RWPE1 (cell line): ENCODE measurements around the gene ALPL.

ENCODE experiments used
- CTCF ChIA-PET: fragments of 350-600 bp; sonication (Branson Sonifier 250); formaldehyde crosslinking; extraction: SDS; loops from one replicate; lab custom pipeline; 2021; lab: Yijun Ruan, JAX
- POLR2A ChIA-PET: fragments of 400-600 bp; formaldehyde crosslinking; extraction: SDS; loops from one replicate; lab custom pipeline; 2020; ENCODE audit warnings: antibody characterized with exemption; ENCODE audit not compliant: low non-redundant PET; lab: Yijun Ruan, JAX
- DNase-seq: peaks from one replicate; pipeline ENCODE4 v3.0.0; 2012; ENCODE audit warnings: low spot score
- H3K27ac ChIP-seq: fragments of 450-650 bp; 2 replicates; pipeline ENCODE4 v1.5.1; 2017
- CTCF ChIP-seq: fragments of 450-650 bp; conservative IDR thresholded peaks from 2 replicates; pipeline ENCODE4 v1.5.1; 2017; ENCODE audit warnings: low read depth, mild to moderate bottlenecking

ALPL gene

GRCh38 chr1:21489146-21489545 lies 20.1 kb upstream of the ALPL start:
- ChIA-PET CTCF (no interaction called here), POLR2A (no interaction called here)
- no peak for DNase-seq
- H3K27ac ChIP-seq, result no peak overlapping the region
- no peak for TF ChIP-seq CTCF

- ChIA-PET POLR2A (no interaction called here), CTCF (interaction anchor here (0.6 to 2.2 kb wide), 8 partner anchors 8 to 165 kb away, joined by 3 to 14 read pairs (median 4); partner anchors contain the start of gene ALPL)
- H3K27ac ChIP-seq, result no peak overlapping the region
- TF ChIP-seq CTCF, result peak; percentile 34
- DNase-seq, result no peak
Observed at GRCh38 chr1:21490774-21491487, 18.3 kb upstream of the ALPL start.

- no peak overlapping the region for H3K27ac ChIP-seq
- no peak for TF ChIP-seq CTCF
- ChIA-PET CTCF (interaction anchor here (0.6 to 2.2 kb wide), 4 partner anchors 24 to 122 kb away, joined by 4 to 14 read pairs (median 4); no protein-coding TSS in a partner anchor), POLR2A (no interaction called here)
- DNase-seq, result no peak
Observed at GRCh38 chr1:21491488-21492355, 17.5 kb upstream of the ALPL start.

GRCh38 chr1:21492356-21492625 lies 16.9 kb upstream of the ALPL start:
- no peak for DNase-seq
- CTCF ChIA-PET, result no interaction called here
- H3K27ac ChIP-seq, result no peak overlapping the region
- no peak for TF ChIP-seq CTCF
- POLR2A ChIA-PET, result no interaction called here

GRCh38 chr1:21494196-21494595 lies 15.0 kb upstream of the ALPL start:
- POLR2A ChIA-PET, result no interaction called here
- CTCF ChIA-PET, result no interaction called here

More at GRCh38 chr1:21494196-21494595, 15.0 kb upstream of the ALPL start:
- H3K27ac ChIP-seq, result no peak overlapping the region
- no peak for TF ChIP-seq CTCF
- DNase-seq, result no peak
